H1 (cell line): ENCODE results near the gene ARHGEF28. TPM values are rescaled to one million over a fixed set of nuclear protein-coding genes. Genes with fewer than 3 reads are reported as not detected.

Source experiments
- CTCF ChIA-PET: fragments of 300-600 bp; sonication (Branson Sonifier 250); formaldehyde crosslinking; loops from one replicate; lab custom pipeline; 2021; ENCODE audit not compliant: partially characterized antibody; lab: Charles Lee
- POLR2A ChIA-PET: fragments of 300-600 bp; sonication (Branson Sonifier 250); formaldehyde crosslinking; loops from one replicate; lab custom pipeline; 2021; ENCODE audit warnings: inconsistent platforms; ENCODE audit not compliant: partially characterized antibody; lab: Charles Lee
- DNase-seq, 2 experiments: peaks; one replicate each; pipeline versions ENCODE4 v3.0.0 to v3.0.0-alpha.2; 2010 to 2022; ENCODE audit warnings: low spot score in 2 of 2, low read depth in 1 of 2, mixed read lengths in 1 of 2
- FAIRE-seq: peaks from 2 replicates; lab custom pipeline; 2011; peaks lifted over from hg19 to GRCh38; lab: Jason Lieb, UNC
- H2AFZ ChIP-seq: 2 replicates; pipeline ENCODE4 v1.8.1; 2012; ENCODE audit warnings: low read length, inconsistent platforms
- H2AK5ac ChIP-seq: 2 replicates; pipeline ENCODE4 v1.6.1; 2013; ENCODE audit warnings: low read depth, low read length
- H2BK120ac ChIP-seq: replicated peaks from 2 replicates; pipeline ENCODE3; 2013; ENCODE audit warnings: low read depth, low read length, inconsistent platforms
- H2BK12ac ChIP-seq: 2 replicates; pipeline ENCODE4 v1.6.1; 2013; ENCODE audit warnings: low read depth, low read length
- H2BK15ac ChIP-seq: 2 replicates; pipeline ENCODE4 v1.6.1; 2013; ENCODE audit warnings: low read length
- H2BK20ac ChIP-seq: 2 replicates; pipeline ENCODE4 v1.6.1; 2013; ENCODE audit warnings: low read length
- H2BK5ac ChIP-seq: 2 replicates; pipeline ENCODE4 v1.6.1; 2013; ENCODE audit warnings: low read depth, low read length
- H3K14ac ChIP-seq: 2 replicates; pipeline ENCODE4 v1.6.1; 2013; ENCODE audit warnings: inconsistent platforms; ENCODE audit not compliant: insufficient read length
- H3K18ac ChIP-seq: 2 replicates; pipeline ENCODE4 v1.6.1; 2013; ENCODE audit warnings: low read length; ENCODE audit errors: extremely low read depth
- H3K23ac ChIP-seq: 2 replicates; pipeline ENCODE4 v1.6.1; 2013; ENCODE audit warnings: inconsistent platforms; ENCODE audit not compliant: insufficient read length
- H3K23me2 ChIP-seq: 2 replicates; pipeline ENCODE4 v1.6.1; 2013; ENCODE audit warnings: low read depth, low read length
- H3K27ac ChIP-seq: 2 replicates; pipeline ENCODE4 v1.6.1; 2011; ENCODE audit warnings: low read depth, low read length, inconsistent platforms
- H3K27me3 ChIP-seq, 4 experiments: replicated peaks in 1 of 4; 1 replicate in 1 of 4; 2 replicates in 3 of 4; pipeline versions ENCODE4 v1.6.1 to v1.8.1; 2011 to 2013; ENCODE audit warnings: low read length in 3 of 4, mild to moderate bottlenecking in 3 of 4, inconsistent platforms in 2 of 4, mixed read lengths in 2 of 4, moderate library complexity in 1 of 4; ENCODE audit not compliant: control insufficient read depth in 3 of 4, insufficient read depth in 3 of 4; ENCODE audit errors: extremely low read depth in 1 of 4
- H3K36me3 ChIP-seq, 4 experiments: 2 replicates each; pipeline versions ENCODE4 v1.6.1 to v1.8.1; 2011 to 2013; ENCODE audit warnings: mild to moderate bottlenecking in 4 of 4, low read length in 3 of 4, moderate library complexity in 2 of 4, control low read depth in 1 of 4, inconsistent platforms in 1 of 4; ENCODE audit not compliant: insufficient read depth in 4 of 4, control insufficient read depth in 2 of 4
- H3K4ac ChIP-seq: replicated peaks from 2 replicates; pipeline ENCODE3; 2013; ENCODE audit warnings: low read length, low read depth, mixed read lengths, inconsistent platforms; ENCODE audit not compliant: insufficient read length
- H3K4me1 ChIP-seq, 4 experiments: replicated peaks in 1 of 4; 1 replicate in 1 of 4; 2 replicates in 3 of 4; pipeline versions ENCODE4 v1.6.1 to v1.8.1; 2011 to 2013; ENCODE audit warnings: low read length in 3 of 4, inconsistent platforms in 2 of 4, mixed read lengths in 1 of 4; ENCODE audit not compliant: insufficient read depth in 4 of 4, control insufficient read depth in 3 of 4
- H3K4me2 ChIP-seq, 2 experiments: 2 replicates each; pipeline versions ENCODE4 v1.6.1 to v1.8.1; 2011 to 2013; ENCODE audit warnings: low read depth in 2 of 2, low read length in 2 of 2, control low read depth in 1 of 2, inconsistent platforms in 1 of 2, mild to moderate bottlenecking in 1 of 2; ENCODE audit not compliant: insufficient read depth in 1 of 2
- H3K4me3 ChIP-seq, 4 experiments: fragments of 200-600, 300-600 bp in 1 of 4; sonication (generic), shearing (Covaris generic), sonication (Bioruptor Twin) in 1 of 4; 2 replicates each; pipeline versions ENCODE4 v1.5.1 to v1.8.1; 2011 to 2016; ENCODE audit warnings: low read length in 4 of 4, low read depth in 3 of 4, control low read depth in 2 of 4, inconsistent platforms in 2 of 4, mild to moderate bottlenecking in 2 of 4, mixed read lengths in 1 of 4, moderate library complexity in 1 of 4; ENCODE audit not compliant: insufficient read depth in 2 of 4; ENCODE audit errors: extremely low read depth in 1 of 4
- H3K56ac ChIP-seq: replicated peaks from 2 replicates; pipeline ENCODE3; 2013; ENCODE audit warnings: low read depth, mild to moderate bottlenecking, mixed read lengths, low read length, inconsistent platforms; ENCODE audit not compliant: insufficient read length
- H3K79me1 ChIP-seq: 2 replicates; pipeline ENCODE4 v1.6.1; 2013; ENCODE audit warnings: low read depth, low read length, control low read depth
- H3K79me2 ChIP-seq, 2 experiments: 2 replicates each; pipeline versions ENCODE4 v1.6.1 to v1.8.1; 2012 to 2013; ENCODE audit warnings: low read length in 2 of 2, mild to moderate bottlenecking in 2 of 2, inconsistent platforms in 1 of 2; ENCODE audit not compliant: insufficient read depth in 2 of 2, control insufficient read depth in 1 of 2
- H3K9ac ChIP-seq, 4 experiments: replicated peaks in 1 of 4; 1 replicate in 1 of 4; 2 replicates in 3 of 4; pipeline versions ENCODE4 v1.6.1 to v1.8.1; 2011 to 2013; ENCODE audit warnings: low read depth in 3 of 4, low read length in 3 of 4, control low read depth in 2 of 4, mild to moderate bottlenecking in 2 of 4, moderate library complexity in 2 of 4, inconsistent platforms in 1 of 4; ENCODE audit errors: extremely low read depth in 1 of 4
- H3K9me3 ChIP-seq, 2 experiments: 2 replicates each; pipeline versions ENCODE4 v1.6.1 to v1.8.1; 2012 to 2013; ENCODE audit warnings: mild to moderate bottlenecking in 2 of 2, moderate library complexity in 2 of 2, control low read depth in 1 of 2, inconsistent platforms in 1 of 2, low read depth in 1 of 2, low read length in 1 of 2, mixed read lengths in 1 of 2; ENCODE audit not compliant: insufficient read depth in 2 of 2
- H4K20me1 ChIP-seq, 2 experiments: replicated peaks in 1 of 2; 2 replicates each; pipeline versions ENCODE3 to v1.8.1; 2011 to 2013; ENCODE audit warnings: inconsistent platforms in 2 of 2, low read length in 2 of 2, mild to moderate bottlenecking in 1 of 2; ENCODE audit not compliant: insufficient read depth in 2 of 2, control insufficient read depth in 1 of 2
- H4K5ac ChIP-seq: 2 replicates; pipeline ENCODE4 v1.6.1; 2013; ENCODE audit warnings: low read length, low read depth, mixed read lengths, inconsistent platforms; ENCODE audit not compliant: insufficient read length
- H4K8ac ChIP-seq: 2 replicates; pipeline ENCODE4 v1.8.0; 2013; ENCODE audit warnings: mild to moderate bottlenecking, moderate library complexity, low read length, inconsistent platforms; ENCODE audit not compliant: insufficient read depth; ENCODE audit errors: extremely low read depth
- H4K91ac ChIP-seq: replicated peaks from 2 replicates; pipeline ENCODE3; 2013; ENCODE audit warnings: low read length, mixed read lengths, inconsistent platforms; ENCODE audit not compliant: insufficient read length
- BCL11A ChIP-seq, 2 experiments: IDR thresholded peaks; one replicate each; pipeline ENCODE4 v1.6.1; 2011; ENCODE audit warnings: low read depth in 2 of 2, low read length in 2 of 2, mild to moderate bottlenecking in 2 of 2
- CBX5 ChIP-seq: fragments of 300-800, 300-1000 bp; sonication (generic); IDR thresholded peaks from 2 replicates; pipeline ENCODE4 v1.7.1; 2016; ENCODE audit warnings: antibody characterized with exemption, low read length, low read depth
- CBX8 ChIP-seq: fragments of 300-800, 300-1000 bp; sonication (generic); IDR thresholded peaks from 2 replicates; pipeline ENCODE4 v1.7.1; 2016; ENCODE audit warnings: low read depth, low read length, borderline replicate concordance
- CHD1 ChIP-seq: IDR thresholded peaks from 2 replicates; pipeline ENCODE4 v1.6.1; 2012; ENCODE audit warnings: low read depth, low read length, improper control_type of control experiment
- CTBP2 ChIP-seq: IDR thresholded peaks from 2 replicates; pipeline ENCODE4 v1.7.0; 2011; ENCODE audit warnings: borderline replicate concordance, mild to moderate bottlenecking, moderate library complexity, mixed read lengths, low read length; ENCODE audit not compliant: insufficient read depth, insufficient read length
- POLR2AphosphoS5 ChIP-seq: IDR thresholded peaks from 2 replicates; pipeline ENCODE4 v1.6.1; 2011; ENCODE audit warnings: low read depth, low read length
- POU5F1 ChIP-seq: IDR thresholded peaks from 2 replicates; pipeline ENCODE4 v1.6.1; 2011; ENCODE audit warnings: low read depth, mild to moderate bottlenecking, low read length, moderate library complexity
- RBBP5 ChIP-seq: IDR thresholded peaks from 2 replicates; pipeline ENCODE4 v1.7.1; 2012; ENCODE audit warnings: low read depth, mild to moderate bottlenecking, inconsistent platforms, low read length, moderate library complexity, borderline replicate concordance
- RFX5 ChIP-seq: IDR thresholded peaks from 2 replicates; pipeline ENCODE4 v1.6.1; 2011; ENCODE audit warnings: low read depth, low read length, improper control_type of control experiment, borderline replicate concordance
- SIN3A ChIP-seq, 2 experiments: IDR thresholded peaks in 1 of 2; conservative IDR thresholded peaks in 1 of 2; 2 replicates each; pipeline ENCODE4 v1.6.1; 2011 to 2012; ENCODE audit warnings: low read length in 2 of 2, improper control_type of control experiment in 1 of 2, low read depth in 1 of 2, mild to moderate bottlenecking in 1 of 2
- SP2 ChIP-seq: IDR thresholded peaks from 2 replicates; pipeline ENCODE4 v1.6.1; 2012; ENCODE audit warnings: mild to moderate bottlenecking, low read length, inconsistent platforms
- YY1 ChIP-seq: IDR thresholded peaks from 2 replicates; pipeline ENCODE4 v1.6.1; 2011; ENCODE audit warnings: low read depth, mild to moderate bottlenecking, low read length
- WGBS, 2 experiments: shearing (Covaris generic) in 1 of 2; methylation state at CpG; one replicate each; pipeline versions ENCODE4 v1.1.6 to v1.1.7; 2013 to 2015; ENCODE audit warnings: low lambda C conversion rate in 2 of 2, mixed read lengths in 2 of 2, inconsistent platforms in 1 of 2, low coverage in 1 of 2, missing lambda C conversion rate in 1 of 2; ENCODE audit not compliant: insufficient replicate concordance in 2 of 2, insufficient coverage in 1 of 2, insufficient read length in 1 of 2; ENCODE audit errors: extremely low coverage in 1 of 2, missing lambda C conversion rate in 1 of 2; 5-methylcytosine and 5-hydroxymethylcytosine counted together
- polyA plus RNA-seq, 7 experiments: library from polyadenylated mRNA; depleted of rRNA in 3 of 7; stranded (reverse) in 5 of 7; unstranded in 2 of 7; fragments of >200 nt in 5 of 7; fragments of 200-250 nt in 2 of 7; gene quantifications; 1 replicate in 5 of 7; 2 replicates in 1 of 7; 4 replicates in 1 of 7; pipeline versions ENCODE4 v1.2.1 to v1.2.3, GENCODE V29; 2011 to 2013; ENCODE audit warnings: missing spikeins in 2 of 7, mixed read lengths in 2 of 7
- total RNA-seq: library from RNA; stranded (reverse); fragmentation: NEBNext Ultra II Directional; extraction: Animal tissue kit (Norgen Biotek cat#: 25700); gene quantifications from 2 replicates; pipeline ENCODE4 v1.2.1, GENCODE V29; 2021
- TF ChIP-seq, protein P1 (sequence below): IDR thresholded peaks from 2 replicates; pipeline ENCODE4 v1.6.1; 2011; ENCODE audit warnings: low read depth, mild to moderate bottlenecking, low read length; ENCODE audit not compliant: insufficient read depth

The ARHGEF28 gene
- total and polyA plus RNA-seq, 2 of the 8 experiments (the other 6 are each of a cell fraction or from before 2014, with no cell fraction given): 0.33 to 1.0 TPM

DNA sequence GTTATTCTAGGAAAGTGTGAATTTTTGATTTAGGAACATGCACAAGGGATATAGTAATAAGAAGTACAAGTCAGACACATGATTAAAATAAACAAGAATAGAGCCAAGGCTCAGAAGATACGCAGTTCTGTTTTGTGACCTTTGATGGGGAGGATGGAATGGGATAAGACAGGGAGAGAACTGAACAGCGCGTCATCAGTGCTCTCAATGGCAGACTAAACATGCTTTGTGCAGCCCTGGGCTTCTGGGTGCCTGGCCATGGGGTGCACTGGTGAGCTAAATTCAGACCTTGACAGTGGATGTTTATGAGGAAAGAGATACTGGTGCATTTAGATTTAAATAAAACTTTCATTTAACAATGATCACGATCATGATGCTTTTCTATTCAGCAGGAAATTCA, 309.7 kb downstream of the ARHGEF28 start:
- POLR2A ChIA-PET: no interaction called here
- H2BK12ac ChIP-seq: no peak overlapping the region

More for the DNA sequence above, 309.7 kb downstream of the ARHGEF28 start:
- FAIRE-seq: no peak
- Histone ChIP-seq H4K91ac (no peak overlapping the region), H3K4ac (no peak overlapping the region), H3K23me2 (no peaks in the 10 kb centered on the region; the same call in 1 of the 2 replicates), H3K56ac (no peak overlapping the region), H3K36me3 (no peaks in the 10 kb centered on the region), H4K8ac (no peak overlapping the region), H4K20me1 (no peaks in the 10 kb centered on the region), H2BK20ac (no peak overlapping the region), H3K4me1 (no peaks in the 10 kb centered on the region), H2BK15ac (no peak overlapping the region), H3K9me3 (no peaks in the 10 kb centered on the region), H3K9ac (no peak overlapping the region), H3K27ac (no peak overlapping the region), H2AK5ac (no peak overlapping the region), H3K79me2 (no peaks in the 10 kb centered on the region), H3K14ac (no peak overlapping the region), H3K18ac (no peak overlapping the region), H3K79me1 (no peaks in the 10 kb centered on the region), H2AFZ (no peak overlapping the region), H3K4me3 (no peak overlapping the region), H2BK5ac (no peak overlapping the region), H3K4me2 (no peak overlapping the region), H3K27me3 (no peaks in the 10 kb centered on the region), H2BK120ac (no peak overlapping the region), H3K23ac (no peak overlapping the region), H4K5ac (no peak overlapping the region)
- WGBS, 2 experiments: 84% methylated on average over 4 of the region's 4 CpGs; no CpG with 5 or more reads in 1 of the 2 experiments
- CTCF ChIA-PET: no interaction called here
- TF ChIP-seq CBX8: no peak
- no peak for TF ChIP-seq POLR2AphosphoS5
- no peak for TF ChIP-seq YY1
- no peak for TF ChIP-seq SIN3A (conservative IDR thresholded peaks at IDR 0.05 in 1 of 2, IDR thresholded peaks at IDR 0.05 in 1 of 2; ENCODE audit: low read depth in 1 of 2, low read length in 2 of 2)
- no peak for TF ChIP-seq POU5F1
- no peak for TF ChIP-seq CTBP2
- no peak for TF ChIP-seq CHD1
- TF ChIP-seq SP2: no peak
- no peak for TF ChIP-seq BCL11A (IDR thresholded peaks at IDR 0.05; ENCODE audit: low read depth in 2 of 2, low read length in 2 of 2)
- no peak for TF ChIP-seq RFX5
- TF ChIP-seq CBX5: no peak
- TF ChIP-seq RBBP5: no peak
- TF ChIP-seq, protein P1, sequence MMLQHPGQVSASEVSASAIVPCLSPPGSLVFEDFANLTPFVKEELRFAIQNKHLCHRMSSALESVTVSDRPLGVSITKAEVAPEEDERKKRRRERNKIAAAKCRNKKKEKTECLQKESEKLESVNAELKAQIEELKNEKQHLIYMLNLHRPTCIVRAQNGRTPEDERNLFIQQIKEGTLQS: no peak
- DNase-seq: no peak
